H1 (cell line): ENCODE data around the gene ZCCHC3.

Experiments used
- HDAC2 ChIP-seq, 2 experiments: fragments of 300-600 bp in 1 of 2; sonication (generic) in 1 of 2; IDR thresholded peaks; 2 replicates each; pipeline ENCODE4 v1.6.1; 2011 to 2012; ENCODE audit warnings: low read depth in 2 of 2, low read length in 2 of 2, mild to moderate bottlenecking in 2 of 2, moderate library complexity in 2 of 2, borderline replicate concordance in 1 of 2, inconsistent platforms in 1 of 2
- POLR2AphosphoS5 ChIP-seq: IDR thresholded peaks from 2 replicates; pipeline ENCODE4 v1.6.1; 2011; ENCODE audit warnings: low read depth, low read length
- SIN3A ChIP-seq, 2 experiments: IDR thresholded peaks in 1 of 2; conservative IDR thresholded peaks in 1 of 2; 2 replicates each; pipeline ENCODE4 v1.6.1; 2011 to 2012; ENCODE audit warnings: low read length in 2 of 2, improper control_type of control experiment in 1 of 2, low read depth in 1 of 2, mild to moderate bottlenecking in 1 of 2
- ZNF274 ChIP-seq: IDR thresholded peaks from 2 replicates; pipeline ENCODE4 v1.7.0; 2012; ENCODE audit warnings: low read length, borderline replicate concordance; ENCODE audit errors: extremely low read depth
- TF ChIP-seq, protein P1 (sequence below), 3 experiments: IDR thresholded peaks; 1 replicate in 2 of 3; 2 replicates in 1 of 3; pipeline versions ENCODE4 v1.5.1 to v1.6.1; 2011; ENCODE audit warnings: low read length in 3 of 3, mild to moderate bottlenecking in 3 of 3, inconsistent platforms in 2 of 3, low read depth in 1 of 3, moderate library complexity in 1 of 3; ENCODE audit not compliant: insufficient read depth in 1 of 3; ENCODE audit errors: control extremely low read depth in 1 of 3

DNA sequence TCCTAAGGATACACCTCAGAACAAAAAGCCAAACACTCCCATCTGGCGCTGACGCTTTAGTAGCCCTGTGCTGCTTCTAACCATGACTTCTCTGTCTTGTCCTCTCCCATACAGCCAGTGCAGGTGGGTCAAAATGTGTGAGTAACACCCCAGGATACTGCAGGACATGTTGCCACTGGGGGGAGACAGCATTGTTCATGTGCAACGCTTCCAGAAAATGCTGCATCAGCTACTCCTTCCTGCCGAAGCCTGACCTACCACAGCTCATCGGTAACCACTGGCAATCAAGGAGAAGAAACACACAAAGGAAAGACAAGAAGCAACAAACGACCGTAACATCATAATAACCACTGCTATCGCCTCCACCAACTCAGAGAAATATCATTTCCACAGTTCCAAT is 38.4 kb upstream of the ZCCHC3 start:
- TF ChIP-seq ZNF274 (no peak), POLR2AphosphoS5 (no peak), SIN3A (conservative IDR thresholded peaks at IDR 0.05 in 1 of 2, IDR thresholded peaks at IDR 0.05 in 1 of 2; ENCODE audit: low read depth in 1 of 2, low read length in 2 of 2) (no peak), HDAC2 (IDR thresholded peaks at IDR 0.05; ENCODE audit: borderline replicate concordance in 1 of 2, low read depth in 2 of 2, low read length in 2 of 2) (no peak)
- TF ChIP-seq, protein P1, sequence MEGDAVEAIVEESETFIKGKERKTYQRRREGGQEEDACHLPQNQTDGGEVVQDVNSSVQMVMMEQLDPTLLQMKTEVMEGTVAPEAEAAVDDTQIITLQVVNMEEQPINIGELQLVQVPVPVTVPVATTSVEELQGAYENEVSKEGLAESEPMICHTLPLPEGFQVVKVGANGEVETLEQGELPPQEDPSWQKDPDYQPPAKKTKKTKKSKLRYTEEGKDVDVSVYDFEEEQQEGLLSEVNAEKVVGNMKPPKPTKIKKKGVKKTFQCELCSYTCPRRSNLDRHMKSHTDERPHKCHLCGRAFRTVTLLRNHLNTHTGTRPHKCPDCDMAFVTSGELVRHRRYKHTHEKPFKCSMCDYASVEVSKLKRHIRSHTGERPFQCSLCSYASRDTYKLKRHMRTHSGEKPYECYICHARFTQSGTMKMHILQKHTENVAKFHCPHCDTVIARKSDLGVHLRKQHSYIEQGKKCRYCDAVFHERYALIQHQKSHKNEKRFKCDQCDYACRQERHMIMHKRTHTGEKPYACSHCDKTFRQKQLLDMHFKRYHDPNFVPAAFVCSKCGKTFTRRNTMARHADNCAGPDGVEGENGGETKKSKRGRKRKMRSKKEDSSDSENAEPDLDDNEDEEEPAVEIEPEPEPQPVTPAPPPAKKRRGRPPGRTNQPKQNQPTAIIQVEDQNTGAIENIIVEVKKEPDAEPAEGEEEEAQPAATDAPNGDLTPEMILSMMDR (IDR thresholded peaks at IDR 0.05; ENCODE audit: control extremely low read depth in 1 of 3, insufficient read depth in 1 of 3, low read depth in 1 of 3, low read length in 3 of 3) = peak in 2 of 3 experiments; percentile 17 to 20; a peak in 2 of 4 replicates
